ENCODE data around the gene HNRNPH3. TPM values are rescaled to one million over a fixed set of nuclear protein-coding genes. Genes with fewer than 3 reads are reported as not detected.

HNRNPH3 gene
- total and polyA plus RNA-seq, 4 donors = 78.0 to 128 (median 106) TPM

GRCh38 chr10:68371604-68372003 lies 39.7 kb downstream of the HNRNPH3 start:
- Histone ChIP-seq H3K9ac (ENCODE audit: insufficient read depth in 1 of 2, low read length in 2 of 2) (no peak overlapping the region), H3K27me3 (ENCODE audit: control insufficient read depth in 3 of 3, insufficient read depth in 3 of 3, low read length in 2 of 3) (no peaks in the 10 kb centered on the region), H3K36me3 (ENCODE audit: control insufficient read depth in 4 of 4, insufficient read depth in 4 of 4, low read length in 4 of 4) (peaks cover 11 to 39% (median 23%) of the 10 kb centered on the region in 4 donors), H3K4me3 (no peak overlapping the region), H3K9me3 (ENCODE audit: control insufficient read depth in 4 of 4, insufficient read depth in 3 of 4, low read length in 3 of 4) (peaks cover 3 to 12% (median 6%) of the 10 kb centered on the region in 4 donors), H3K27ac (ENCODE audit: low read depth in 1 of 2, low read length in 1 of 2) (no peak overlapping the region), H3K4me1 (ENCODE audit: control insufficient read depth in 5 of 5, insufficient read depth in 5 of 5, low read length in 5 of 5) (no peaks in the 10 kb centered on the region)
- no peak for ATAC-seq (ENCODE audit: insufficient read depth, low FRiP score)
- DNase-seq = no peak
- 96 to 100% methylated on average over 1 of the region's 1 CpG for WGBS, 2 donors
- no peak for TF ChIP-seq CTCF (IDR thresholded peaks at IDR 0.05; ENCODE audit: control extremely low read depth, extremely low read depth)

GRCh38 chr10:68385740-68386139 lies 53.9 kb downstream of the HNRNPH3 start:
- no peaks in the 10 kb centered on the region for H3K27me3 ChIP-seq (ENCODE audit: control insufficient read depth in 3 of 3, insufficient read depth in 3 of 3, low read length in 2 of 3)
- H3K9me3 ChIP-seq (ENCODE audit: control insufficient read depth in 4 of 4, insufficient read depth in 3 of 4, low read length in 3 of 4) = no peaks in the 10 kb centered on the region
- H3K4me1 ChIP-seq (ENCODE audit: control insufficient read depth in 5 of 5, insufficient read depth in 5 of 5, low read length in 5 of 5) = no peaks in the 10 kb centered on the region
- no peak overlapping the region for H3K4me3 ChIP-seq
- TF ChIP-seq CTCF (IDR thresholded peaks at IDR 0.05; ENCODE audit: control extremely low read depth, extremely low read depth) = no peak
- peaks cover 6 to 29% (median 19%) of the 10 kb centered on the region in 4 donors for H3K36me3 ChIP-seq (ENCODE audit: control insufficient read depth in 4 of 4, insufficient read depth in 4 of 4, low read length in 4 of 4)
- no peak for DNase-seq
- no peak overlapping the region for H3K27ac ChIP-seq (ENCODE audit: low read depth in 1 of 2, low read length in 1 of 2)
- WGBS, 2 donors = 75 to 86% methylated on average over 2 of the region's 2 CpGs
- no peak for ATAC-seq (ENCODE audit: insufficient read depth, low FRiP score)
- no peak overlapping the region for H3K9ac ChIP-seq (ENCODE audit: insufficient read depth in 1 of 2, low read length in 2 of 2)

Other genes with a start within 250 kb of the HNRNPH3 start
- gene MYPN, start 222.6 kb upstream of the HNRNPH3 start, total RNA-seq = under 1 TPM; 0.06 to 0.28 TPM
- under 1 TPM; 0.01 to 0.02 TPM for gene MYPN, start 222.6 kb upstream of the HNRNPH3 start, polyA plus RNA-seq
- not detected for gene ATOH7, start 100.0 kb upstream of the HNRNPH3 start, total RNA-seq
- under 1 TPM; 0.02 to 0.08 TPM for gene ATOH7, start 100.0 kb upstream of the HNRNPH3 start, polyA plus RNA-seq
- 10 to 100 TPM in 1 of 2 donors, 1 to 10 TPM in 1; 4.8 to 12.5 TPM for gene PBLD, start 864 bp downstream of the HNRNPH3 start, total RNA-seq
- gene PBLD, start 864 bp downstream of the HNRNPH3 start, polyA plus RNA-seq = 1 to 10 TPM; 1.2 to 1.4 TPM
- 10 to 100 TPM; 19.1 to 55.3 TPM for gene RUFY2, start 75.2 kb downstream of the HNRNPH3 start, total RNA-seq
- 1 to 10 TPM; 4.2 to 7.8 TPM for gene RUFY2, start 75.2 kb downstream of the HNRNPH3 start, polyA plus RNA-seq
- 1 to 10 TPM; 2.5 to 6.2 TPM for gene DNA2, start 139.9 kb downstream of the HNRNPH3 start, total RNA-seq
- gene DNA2, start 139.9 kb downstream of the HNRNPH3 start, polyA plus RNA-seq = 1 to 10 TPM; 1.5 to 3.5 TPM
- 10 to 100 TPM; 23.4 to 34.0 TPM for gene SLC25A16, start 195.5 kb downstream of the HNRNPH3 start, total RNA-seq
- gene SLC25A16, start 195.5 kb downstream of the HNRNPH3 start, polyA plus RNA-seq = 10 to 100 TPM in 1 of 2 donors, 1 to 10 TPM in 1; 7.5 to 26.1 TPM
- gene TET1, start 228.3 kb downstream of the HNRNPH3 start, total RNA-seq = 10 to 100 TPM in 1 of 2 donors, 1 to 10 TPM in 1; 1.3 to 23.5 TPM
- under 1 TPM; 0.06 to 0.14 TPM for gene TET1, start 228.3 kb downstream of the HNRNPH3 start, polyA plus RNA-seq